GM18499 (cell line): ENCODE measurements around the gene RASAL3.
"Not testable (repeated sequence)": the region's sequence is repeated elsewhere in the genome, so short reads cannot be mapped to it uniquely, and the experiment has no call there.

ENCODE experiments used
- ATAC-seq: cut with Tn5 transposase; IDR thresholded peaks from one replicate; pipeline ENCODE4 v1.9.1; 2021; ENCODE audit warnings: moderate number of reproducible peaks; ENCODE audit not compliant: insufficient read depth, unreplicated experiment

The RASAL3 gene

DNA sequence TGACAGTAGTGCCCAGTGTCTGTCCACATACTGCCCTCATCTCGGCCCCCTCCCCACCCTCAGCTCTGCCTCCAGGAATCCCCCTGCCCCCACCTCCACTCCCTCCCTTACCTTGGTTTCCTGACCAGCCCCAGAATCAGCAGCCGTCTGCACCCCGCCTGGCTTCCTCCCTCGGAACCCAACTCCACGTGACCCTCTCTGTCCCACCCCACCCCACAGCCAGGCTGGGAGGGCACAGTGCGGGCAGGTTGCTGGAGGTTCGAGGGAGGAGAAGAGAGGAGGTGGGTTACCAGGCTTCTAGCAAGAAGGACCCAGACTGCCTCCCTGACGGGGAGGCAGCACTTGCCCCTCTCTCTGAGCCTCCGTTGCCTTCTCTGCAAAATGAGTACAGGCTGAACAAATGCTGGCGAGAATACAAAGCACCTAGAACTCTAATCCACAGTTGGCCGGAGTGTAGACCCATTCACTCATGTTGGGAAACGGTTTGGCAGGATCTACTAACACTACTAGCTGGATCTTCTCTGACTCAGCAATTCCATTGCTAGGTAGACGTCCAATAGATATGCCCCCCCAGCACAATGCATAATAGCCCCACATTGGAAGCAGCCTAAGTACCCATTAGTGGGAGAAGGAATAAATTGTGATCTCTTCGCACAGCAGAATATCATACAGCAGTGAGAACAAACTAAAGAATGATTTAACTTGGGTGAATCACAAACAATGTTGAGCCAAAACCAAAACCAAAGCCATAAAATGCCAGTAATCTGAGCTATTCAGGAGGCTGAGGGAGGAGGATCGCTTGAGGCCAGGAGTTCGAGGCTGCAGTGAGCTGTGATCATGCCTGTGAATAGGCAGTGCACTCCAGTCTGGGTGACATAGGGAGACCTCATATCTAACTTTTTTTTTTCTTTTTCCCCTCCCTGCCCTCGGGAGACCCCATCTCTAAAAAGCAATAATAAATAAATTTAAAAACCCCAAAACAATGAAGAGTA, at the start of gene RASAL3:
Gene RASAL3, minus strand, starts transcription at position 151 of the 992 bp plus-strand sequence. CDS start 186 bp downstream, outside the sequence.
- no peak for ATAC-seq

GRCh38 chr19:15511671-15512424, 47.5 kb upstream of the RASAL3 start:
- no peak for ATAC-seq

DNA sequence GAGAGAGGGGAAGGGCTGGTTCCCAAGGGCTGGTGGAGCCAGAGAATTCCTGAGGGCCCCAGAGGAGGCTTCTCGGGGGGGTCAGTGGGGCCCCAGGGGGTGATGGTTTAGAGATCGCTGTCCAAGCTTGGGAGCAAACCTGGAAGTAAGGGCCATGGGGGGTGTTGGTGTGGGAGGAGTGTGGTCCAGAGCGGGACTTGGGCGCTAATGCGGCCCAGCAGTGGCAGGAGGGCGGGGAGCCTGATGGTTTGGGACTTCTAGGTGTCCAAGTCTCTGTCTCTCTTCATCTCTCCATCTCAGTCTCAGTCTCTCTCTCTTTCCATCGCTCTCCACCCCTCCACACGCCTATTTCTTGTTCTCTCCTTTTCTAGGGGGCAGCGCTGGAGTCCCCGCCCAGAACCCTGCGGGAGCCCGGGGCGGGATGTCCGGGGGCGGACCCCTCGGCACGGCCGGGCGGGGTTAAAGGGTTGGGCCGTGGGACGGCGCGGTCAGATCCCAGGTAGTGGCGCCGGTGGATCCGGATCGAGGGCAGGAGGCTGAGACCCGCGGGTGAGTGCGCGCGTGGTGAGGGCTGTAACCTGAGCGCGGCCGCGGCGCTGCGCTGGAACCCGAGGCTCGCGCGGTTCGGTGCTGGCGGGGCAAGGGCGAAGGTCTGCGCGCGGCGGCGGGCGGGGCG, 43.8 kb upstream of the RASAL3 start, which contains the start of gene CYP4F22:
Gene CYP4F22, plus strand, starts transcription at position 491 of the 676 bp plus-strand sequence. CDS start 16,812 bp downstream, outside the sequence.
- ATAC-seq, result no peak

DNA sequence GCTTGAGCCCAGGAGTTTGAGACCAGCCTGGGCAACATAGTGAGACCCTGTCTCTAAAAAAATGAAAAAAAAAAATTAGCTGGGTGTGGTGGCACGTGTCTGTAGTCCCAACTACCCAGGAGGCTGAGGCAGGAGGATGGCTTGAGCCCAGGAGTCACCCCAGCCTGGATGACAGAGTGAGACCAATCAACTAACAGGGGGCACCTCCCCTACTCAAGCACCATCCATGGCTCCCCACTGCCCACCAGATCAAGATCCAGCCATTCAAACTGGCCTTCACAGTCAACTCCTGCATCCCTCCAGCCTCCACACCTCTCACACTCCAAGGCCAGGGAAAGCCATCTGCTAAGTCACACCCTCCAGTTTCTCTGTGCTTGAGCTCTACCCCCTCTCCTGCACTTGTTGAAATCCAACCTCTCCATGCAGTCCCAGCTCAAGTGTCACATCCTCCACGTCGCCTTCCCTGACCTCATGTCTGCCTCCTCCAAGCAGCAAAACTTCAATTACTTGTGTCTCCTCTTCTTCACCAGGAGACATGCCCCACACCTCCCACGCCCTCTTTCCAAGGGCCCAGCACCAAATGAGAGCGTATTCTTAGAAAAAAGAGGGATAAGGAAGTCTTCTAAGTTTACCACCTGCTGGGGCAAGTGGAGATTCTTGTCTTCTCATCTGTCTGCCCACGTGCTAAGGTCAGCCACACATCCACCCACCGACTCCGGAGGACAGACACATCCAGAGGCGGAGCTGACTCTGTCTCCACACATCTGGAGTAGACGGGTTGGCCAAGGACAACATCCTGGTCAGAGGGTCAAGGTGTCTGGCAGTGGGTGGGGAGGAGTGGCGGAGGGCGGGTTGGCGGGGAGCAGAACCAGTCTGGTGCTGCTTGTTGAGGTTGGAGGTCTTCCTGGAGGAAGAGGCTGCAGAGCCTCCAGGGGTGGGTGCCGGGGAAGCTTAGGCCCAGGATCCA, 43.0 kb upstream of the RASAL3 start:
- ATAC-seq, result no peak

DNA sequence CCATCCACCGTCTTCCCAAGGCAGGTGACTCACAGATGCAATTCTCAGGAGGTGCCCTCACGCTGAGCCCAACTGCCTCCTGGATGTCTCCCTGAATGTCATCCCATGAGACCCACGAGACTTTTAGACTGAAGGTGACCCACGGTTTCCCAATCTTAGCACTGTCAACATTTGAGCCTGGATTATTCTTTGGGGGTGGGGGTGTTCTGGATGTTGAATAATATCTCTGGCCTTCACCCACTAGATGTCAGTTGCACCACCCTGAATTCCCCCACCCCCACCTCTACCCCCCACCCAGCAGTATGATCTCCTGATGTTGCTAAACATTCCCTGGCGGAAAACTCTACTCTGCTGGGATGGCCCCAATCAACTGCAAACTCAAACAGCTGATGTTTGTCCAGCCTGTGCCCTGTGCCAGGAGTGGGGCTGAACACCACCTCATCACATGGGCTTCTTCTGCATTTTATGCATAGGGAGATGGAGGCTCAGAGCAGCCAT, 41.8 kb upstream of the RASAL3 start:
- no peak for ATAC-seq

- no peak for ATAC-seq
Measured at GRCh38 chr19:15502264-15502663, 37.9 kb upstream of the RASAL3 start.

DNA sequence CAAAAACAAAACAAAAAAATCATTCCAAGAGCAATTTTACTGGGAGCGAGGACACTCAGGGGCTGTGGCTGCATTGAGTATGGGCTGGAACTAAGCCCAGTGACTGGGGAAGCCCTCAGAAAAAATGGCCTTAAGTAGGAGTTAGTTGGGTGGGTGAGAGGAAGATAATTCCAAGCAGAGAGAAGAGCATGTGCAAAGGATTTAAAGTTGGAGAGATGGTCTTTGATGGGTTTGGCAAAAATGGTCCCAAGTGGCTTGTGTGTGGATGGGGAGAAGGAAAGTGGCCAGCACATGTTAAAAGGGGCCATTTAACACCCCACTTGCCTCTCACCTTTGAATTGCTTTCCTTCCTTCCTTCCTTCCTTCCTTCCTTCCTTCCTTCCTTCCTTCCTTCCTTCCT, 37.3 kb upstream of the RASAL3 start:
- no peak for ATAC-seq

DNA sequence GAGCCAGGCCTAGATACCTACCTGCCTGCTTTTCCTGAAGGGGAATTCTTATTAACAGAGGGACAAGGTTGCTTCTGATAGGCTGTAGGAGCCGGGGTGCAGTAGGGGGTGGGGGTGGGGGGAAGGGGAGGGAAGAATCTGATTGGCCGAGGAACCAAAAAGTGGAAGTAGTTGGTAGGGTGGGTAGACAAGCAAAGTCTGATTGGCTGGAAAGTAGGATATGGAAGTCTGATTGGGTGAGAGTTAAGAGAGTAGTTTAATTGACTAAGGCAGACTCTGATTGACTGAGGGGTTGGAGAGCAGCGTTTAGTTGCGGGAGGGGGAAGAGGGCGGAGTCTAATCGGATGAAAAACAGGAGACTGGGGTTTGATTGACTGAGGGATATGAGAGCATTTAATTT, 34.6 kb upstream of the RASAL3 start:
- ATAC-seq, result no peak

DNA sequence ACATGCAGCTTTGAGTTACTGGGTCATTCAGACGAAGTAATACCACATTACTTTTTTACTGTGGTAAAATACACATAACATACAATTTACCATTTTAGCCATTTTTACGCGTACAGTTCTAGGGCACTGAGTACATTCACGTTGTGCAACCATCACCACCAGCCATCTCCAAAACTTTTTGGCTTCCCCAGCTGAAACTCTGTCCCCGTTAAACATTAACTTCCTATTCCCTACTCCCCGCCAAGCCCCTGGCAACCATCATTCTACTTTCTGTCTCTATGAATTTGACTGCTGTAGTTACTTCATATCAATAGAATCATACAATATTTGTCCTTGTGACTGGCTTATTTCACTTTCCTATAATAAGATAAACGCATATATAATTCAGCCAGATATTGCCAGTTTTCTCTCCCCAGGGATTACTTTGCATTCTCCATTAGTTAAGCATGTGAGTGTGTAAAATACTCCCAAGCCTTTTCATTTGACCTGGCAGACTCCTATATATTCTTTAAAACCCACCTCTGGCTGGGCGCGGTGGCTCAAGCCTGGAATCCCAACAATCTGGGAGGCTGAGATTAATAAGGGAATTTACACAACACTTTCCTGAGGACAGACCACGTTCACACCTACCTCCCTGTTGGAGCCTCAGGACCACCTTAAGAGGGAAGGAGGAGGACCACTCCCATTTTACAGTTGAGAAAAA, 34.0 kb upstream of the RASAL3 start:
- no peak for ATAC-seq

- ATAC-seq, result no peak
Measured at GRCh38 chr19:15495151-15495550, 30.8 kb upstream of the RASAL3 start.

DNA sequence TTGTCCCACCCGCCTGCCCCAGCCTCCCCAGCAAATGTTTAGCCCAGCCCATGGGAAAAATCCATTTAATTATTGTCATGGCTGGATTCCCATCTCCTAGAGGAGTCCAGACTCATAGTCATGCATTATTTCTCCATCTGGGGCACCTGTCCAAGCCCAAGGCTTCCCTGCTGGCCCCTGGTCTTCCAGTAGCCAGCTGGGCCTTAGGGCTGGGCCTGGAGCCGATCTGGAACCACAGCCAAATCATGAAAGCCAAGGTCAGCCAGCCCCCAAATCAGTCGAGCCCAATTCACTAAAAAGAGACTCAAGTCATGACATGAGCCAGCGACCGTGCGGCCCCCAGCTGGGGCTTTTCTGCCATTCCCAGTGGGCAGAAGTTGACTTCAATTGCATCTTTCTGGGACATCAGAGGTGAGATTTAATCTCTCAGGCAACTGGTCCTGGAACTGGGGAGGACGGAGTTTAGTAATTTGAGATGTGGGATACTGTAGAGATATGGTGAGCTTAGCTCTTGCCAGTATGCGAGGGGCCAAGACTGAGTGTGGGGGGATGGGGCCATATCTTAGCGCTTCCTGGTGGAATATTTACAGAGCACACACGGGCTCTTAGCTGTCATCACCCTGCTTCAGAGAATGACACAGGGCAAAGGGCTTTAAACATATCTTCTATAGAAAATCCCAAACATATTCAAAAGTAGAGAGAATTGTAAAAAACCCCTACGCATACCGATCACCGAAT, 24.3 kb upstream of the RASAL3 start:
- no peak for ATAC-seq

- no peak for ATAC-seq
Measured at GRCh38 chr19:15487038-15487437, 22.7 kb upstream of the RASAL3 start.

- ATAC-seq, result not testable (repeated sequence)
Measured at GRCh38 chr19:15485768-15486167, 21.4 kb upstream of the RASAL3 start.

GRCh38 chr19:15480996-15481395, 16.7 kb upstream of the RASAL3 start:
- ATAC-seq, result not testable (repeated sequence)

DNA sequence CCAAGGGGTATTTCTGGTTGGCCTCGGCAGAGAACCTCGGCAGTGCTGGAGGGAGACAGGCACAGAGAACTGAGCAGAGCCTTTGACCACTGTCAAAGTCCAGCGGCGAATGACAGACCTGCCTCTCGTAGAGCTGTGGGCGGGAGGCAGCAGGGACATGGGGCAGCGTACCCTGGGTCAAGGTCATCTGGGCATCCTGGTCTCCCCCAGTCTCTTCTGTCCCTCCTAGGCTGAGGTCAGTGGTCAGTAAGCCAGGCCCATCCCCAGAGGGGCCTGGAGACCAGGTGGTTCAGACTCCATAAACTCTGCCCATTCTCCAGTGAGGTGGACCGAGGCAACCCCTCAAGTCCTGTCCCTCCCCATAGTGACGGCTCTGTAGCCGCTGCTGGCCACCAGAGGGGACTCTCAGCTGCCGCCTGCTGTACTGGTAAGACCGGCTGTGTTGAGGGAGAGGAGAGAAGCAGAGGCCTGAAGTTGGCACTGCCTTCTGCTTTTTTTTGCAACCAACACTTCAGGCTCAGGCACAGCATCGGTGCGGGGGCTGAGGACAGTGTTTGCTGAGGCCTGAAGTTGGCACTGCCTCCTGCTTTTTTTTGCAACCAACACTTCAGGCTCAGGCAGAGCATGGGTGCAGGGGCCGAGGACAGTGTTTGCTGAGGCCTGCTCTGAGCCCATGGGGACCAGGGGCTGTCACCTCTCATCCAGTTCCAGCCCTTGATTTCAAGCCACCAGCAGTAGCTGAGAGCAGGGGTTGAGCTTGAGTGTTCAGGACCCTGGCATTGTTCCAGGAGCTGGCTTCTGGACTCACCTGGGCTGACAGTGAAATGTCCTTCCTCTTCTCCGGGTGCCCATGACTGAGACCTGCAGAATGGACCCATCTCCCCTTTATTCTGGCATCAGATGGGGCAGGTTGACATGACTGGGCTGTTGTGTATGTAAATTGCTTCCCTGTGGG, 15.3 kb upstream of the RASAL3 start, which contains the start of gene PGLYRP2:
Gene PGLYRP2, minus strand, starts transcription at position 111 of the 955 bp plus-strand sequence. CDS start 130 bp downstream, outside the sequence.
- ATAC-seq, result no peak

GRCh38 chr19:15476325-15476724, 12.0 kb upstream of the RASAL3 start:
- ATAC-seq, result no peak

DNA sequence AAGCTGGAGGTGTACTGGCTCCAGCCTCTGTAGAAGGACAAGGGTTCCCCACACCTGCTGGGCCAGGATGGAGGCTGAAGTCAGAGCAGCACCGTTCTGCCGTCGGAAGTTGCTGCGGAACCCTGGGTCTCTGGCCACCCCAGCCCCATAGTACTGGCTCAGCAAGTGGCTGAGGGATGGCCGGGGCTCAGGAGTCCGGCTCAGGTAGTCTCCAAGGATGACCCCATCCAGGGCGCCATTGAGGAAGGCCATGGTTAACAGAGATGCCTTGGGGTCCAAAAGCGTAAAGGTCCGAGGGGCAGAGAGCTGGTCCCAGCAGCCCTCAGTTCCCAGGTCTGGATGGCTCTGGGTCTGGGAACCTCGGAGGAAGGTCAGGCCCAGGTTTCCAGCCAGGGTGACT, 11.3 kb upstream of the RASAL3 start:
- no peak for ATAC-seq
